Esophagus muscularis mucosa (tissue), 4 donors: Measurements from ENCODE around the gene IMPA2. TPM values are rescaled to one million over a fixed set of nuclear protein-coding genes. Genes with fewer than 3 reads are reported as not detected.
A peak's percentile ranks its signal among the peaks of the same experiment; 100 is the strongest.

ENCODE experiments used
- DNase-seq: peaks from one replicate; pipeline ENCODE4 v3.0.0-alpha.2; 2017; ENCODE audit errors: extremely low spot score
- H3K27ac ChIP-seq, 4 donors: fragments of 200-600 bp; sonication (generic); replicated peaks in 1 of 4; 1 replicate in 3 of 4; 2 replicates in 1 of 4; pipeline ENCODE4 v1.5.1; 2016 to 2019; ENCODE audit warnings: mild to moderate bottlenecking in 1 of 4
- H3K27me3 ChIP-seq, 4 donors: fragments of 200-600 bp; sonication (generic); one replicate each; pipeline versions ENCODE4 v1.5.1 to v1.6.0; 2016 to 2019
- H3K36me3 ChIP-seq, 4 donors: fragments of 200-600 bp; sonication (generic); one replicate each; pipeline ENCODE4 v1.5.1; 2016 to 2019
- H3K4me1 ChIP-seq, 4 donors: fragments of 200-600 bp; sonication (generic); one replicate each; pipeline ENCODE4 v1.5.1; 2016 to 2019
- H3K4me3 ChIP-seq, 4 donors: fragments of 200-600 bp; sonication (generic); 1 replicate in 2 of 4; 2 replicates in 2 of 4; pipeline ENCODE4 v1.5.1; 2016 to 2019; ENCODE audit warnings: mild to moderate bottlenecking in 4 of 4, moderate library complexity in 1 of 4
- H3K9me3 ChIP-seq, 4 donors: fragments of 200-600 bp; sonication (generic); 1 replicate in 3 of 4; 2 replicates in 1 of 4; pipeline ENCODE4 v1.5.1; 2016 to 2019
- CTCF ChIP-seq, 3 experiments: fragments of 200-600 bp in 2 of 3; fragments of 450-650 bp in 1 of 3; sonication (generic) in 2 of 3; IDR thresholded peaks; one replicate each; pipeline ENCODE4 v1.5.1; 2017 to 2019; ENCODE audit warnings: antibody characterized with exemption in 3 of 3, mild to moderate bottlenecking in 2 of 3, moderate library complexity in 1 of 3
- EP300 ChIP-seq: sonication (generic); formaldehyde crosslinking; IDR thresholded peaks from one replicate; pipeline ENCODE4 v1.6.1; 2017; ENCODE audit warnings: antibody characterized with exemption
- POLR2A ChIP-seq: fragments of 450-650 bp; IDR thresholded peaks from one replicate; pipeline ENCODE4 v1.6.1; 2017; ENCODE audit warnings: antibody characterized with exemption, moderate library complexity, mild to moderate bottlenecking, low read depth
- POLR2AphosphoS5 ChIP-seq, 2 donors: sonication (generic); formaldehyde crosslinking; IDR thresholded peaks; one replicate each; pipeline ENCODE4 v1.6.1; 2017; ENCODE audit warnings: antibody characterized with exemption in 2 of 2
- WGBS: methylation state at CpG from one replicate; pipeline ENCODE4 v1.1.5; 2018; 5-methylcytosine and 5-hydroxymethylcytosine counted together
- intact Hi-C: fragments of 100-400 bp; cut with DNase I; formaldehyde crosslinking; loops from one replicate; pipeline ENCODE4 v1.15.1; 2023
- total RNA-seq, 4 donors: library from RNA; depleted of rRNA; stranded (reverse); fragments of >200 nt; gene quantifications; one replicate each; pipeline versions ENCODE4 v1.1.0 to v1.2.1, GENCODE V29; 2016

Gene IMPA2
- total RNA-seq, 4 donors from 2014 or later, result 90.1 to 317 (median 165) TPM

GRCh38 chr18:11997466-11997865 lies 16.2 kb downstream of the IMPA2 start:
- DNase-seq, result no peak
- no peak for TF ChIP-seq EP300
- no peak for TF ChIP-seq POLR2A
- no peak for TF ChIP-seq CTCF (IDR thresholded peaks at IDR 0.05)
- no peak for TF ChIP-seq POLR2AphosphoS5 (IDR thresholded peaks at IDR 0.05)
- H3K4me1 ChIP-seq, result peaks cover 37 to 62% (median 45%) of the 10 kb centered on the region in 4 donors
- 77% methylated on average over 9 of the region's 9 CpGs for WGBS
- H3K36me3 ChIP-seq, result peaks cover 12 to 34% (median 19%) of the 10 kb centered on the region in 4 donors
- intact Hi-C loops, result loop anchor here (5.0 kb wide), 1 partner anchor 40 kb away; no protein-coding TSS in a partner anchor
- no peaks in the 10 kb centered on the region for H3K27me3 ChIP-seq
- H3K4me3 ChIP-seq, result no peak overlapping the region
- H3K27ac ChIP-seq, result peak overlapping the region; percentile 33 to 77 (median 47)
- no peaks in the 10 kb centered on the region for H3K9me3 ChIP-seq

GRCh38 chr18:11998193-11998592 lies 16.9 kb downstream of the IMPA2 start:
- Histone ChIP-seq H3K9me3 (no peaks in the 10 kb centered on the region), H3K36me3 (peaks cover 13 to 42% (median 24%) of the 10 kb centered on the region in 4 donors), H3K4me1 (peaks cover 37 to 61% (median 45%) of the 10 kb centered on the region in 4 donors), H3K4me3 (no peak overlapping the region), H3K27ac (peak overlapping the region; percentile 33 to 77 (median 47)), H3K27me3 (no peaks in the 10 kb centered on the region)
- TF ChIP-seq EP300 (no peak), POLR2AphosphoS5 (IDR thresholded peaks at IDR 0.05) (peak in 1 of 2 donors; percentile 26), POLR2A (no peak)
- no peak for DNase-seq
- intact Hi-C loops, result loop anchor here (5.0 kb wide), 1 partner anchor 39 kb away; no protein-coding TSS in a partner anchor
- 30% methylated on average over 5 of the region's 5 CpGs for WGBS

- no peaks in the 10 kb centered on the region for H3K9me3 ChIP-seq
- no peak for TF ChIP-seq POLR2AphosphoS5 (IDR thresholded peaks at IDR 0.05)
- no peak for TF ChIP-seq EP300
- no peak for TF ChIP-seq CTCF (IDR thresholded peaks at IDR 0.05)
- no peak for TF ChIP-seq POLR2A
- H3K4me3 ChIP-seq, result no peak overlapping the region
- 67% methylated on average over 7 of the region's 7 CpGs for WGBS
- no peak for DNase-seq
- intact Hi-C loops, result loop anchor here (5.0 kb wide), 1 partner anchor 38 kb away; no protein-coding TSS in a partner anchor
- peaks cover 35 to 48% (median 39%) of the 10 kb centered on the region in 4 donors for H3K4me1 ChIP-seq
- H3K27ac ChIP-seq, result no peak overlapping the region
- H3K27me3 ChIP-seq, result no peaks in the 10 kb centered on the region
- peaks cover 15 to 42% (median 25%) of the 10 kb centered on the region in 4 donors for H3K36me3 ChIP-seq
These were observed 18.1 kb downstream of the IMPA2 start for GRCh38 chr18:11999429-11999828.

GRCh38 chr18:12000072-12000659 lies 18.9 kb downstream of the IMPA2 start:
- TF ChIP-seq EP300 (no peak), POLR2A (no peak), CTCF (IDR thresholded peaks at IDR 0.05) (no peak), POLR2AphosphoS5 (IDR thresholded peaks at IDR 0.05) (no peak)
- Histone ChIP-seq H3K9me3 (no peaks in the 10 kb centered on the region), H3K27ac (no peak overlapping the region), H3K4me1 (peaks cover 28 to 41% (median 32%) of the 10 kb centered on the region in 4 donors), H3K4me3 (no peak overlapping the region), H3K36me3 (peaks cover 21 to 49% (median 30%) of the 10 kb centered on the region in 4 donors), H3K27me3 (no peaks in the 10 kb centered on the region)
- 89% methylated on average over 5 of the region's 5 CpGs for WGBS
- intact Hi-C loops, result no loop called here
- no peak for DNase-seq

GRCh38 chr18:12001421-12001820 lies 20.1 kb downstream of the IMPA2 start:
- H3K27me3 ChIP-seq, result no peaks in the 10 kb centered on the region
- no peak for DNase-seq
- no peaks in the 10 kb centered on the region for H3K9me3 ChIP-seq
- 93% methylated on average over 5 of the region's 5 CpGs for WGBS
- no peak for TF ChIP-seq POLR2AphosphoS5 (IDR thresholded peaks at IDR 0.05)
- no peak for TF ChIP-seq POLR2A
- TF ChIP-seq CTCF (IDR thresholded peaks at IDR 0.05), result no peak
- TF ChIP-seq EP300, result no peak
- intact Hi-C loops, result no loop called here
- H3K36me3 ChIP-seq, result peaks cover 28 to 57% (median 41%) of the 10 kb centered on the region in 4 donors
- H3K4me3 ChIP-seq, result no peak overlapping the region
- peaks cover 16 to 28% (median 21%) of the 10 kb centered on the region in 4 donors for H3K4me1 ChIP-seq
- H3K27ac ChIP-seq, result no peak overlapping the region
